ENCODE results near the gene FOXP1. TPM values are rescaled to one million over a fixed set of nuclear protein-coding genes. Genes with fewer than 3 reads are reported as not detected.

Gene FOXP1
- total and polyA plus RNA-seq, 2 of the 13 experiments (the other 11 are each of a cell fraction or from before 2014, with no cell fraction given), result 40.4 to 59.0 TPM

DNA sequence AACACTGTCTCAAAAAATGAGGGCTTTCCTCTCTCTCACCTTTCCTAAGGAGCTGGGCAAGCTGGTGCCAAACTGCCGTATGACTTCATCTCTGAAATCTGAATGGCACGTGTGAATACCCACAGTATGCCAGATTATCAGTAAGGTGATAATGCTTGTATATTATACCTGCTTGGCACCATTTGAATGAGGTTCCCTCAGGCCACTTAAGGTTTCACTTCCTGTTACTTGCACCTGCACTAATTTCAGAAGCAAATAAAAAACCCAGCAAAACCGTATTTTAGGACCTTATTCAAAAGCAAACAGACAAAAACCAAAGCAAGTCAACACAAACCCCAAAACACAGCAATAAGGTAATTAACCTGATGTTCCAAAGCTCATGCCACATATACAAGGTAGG, 19.7 kb downstream of the FOXP1 start:
- BruUV-seq (replicated peaks), result no TSS peak
- TF ChIP-seq MATR3 (CRISPR knock-in tag; IDR thresholded peaks at IDR 0.05), result no peak
- TF ChIP-seq SKI (IDR thresholded peaks at IDR 0.05; ENCODE audit: partially characterized antibody), result no peak
- FAIRE-seq (no peak), DNase-seq (ENCODE audit: low spot score) (no peak), ATAC-seq (no peak)
- Histone ChIP-seq H3K27ac (ENCODE audit: extremely low read length, insufficient read depth, low read length) (no peak overlapping the region), H3K4me2 (ENCODE audit: low read depth, low read length) (no peak overlapping the region), H3K4me1 (ENCODE audit: insufficient read depth, low read length) (peaks cover 27% of the 10 kb centered on the region), H4K20me1 (ENCODE audit: insufficient read depth, low read length) (peaks cover 22% of the 10 kb centered on the region), H2AFZ (ENCODE audit: low read length) (no peak overlapping the region), H3K4me3 (replicated peaks in 1 of 3; ENCODE audit: insufficient read depth in 1 of 3, low read depth in 2 of 3, low read length in 3 of 3) (no peak overlapping the region), H3K9ac (ENCODE audit: insufficient read depth, low read depth, low read length) (no peak overlapping the region), H3K36me3 (replicated peaks in 1 of 2; ENCODE audit: control insufficient read depth in 1 of 2, insufficient read depth in 2 of 2, low read length in 2 of 2) (peaks cover 3 to 35% of the 10 kb centered on the region in 2 experiments), H3K27me3 (ENCODE audit: control insufficient read depth in 1 of 2, insufficient read depth in 2 of 2, low read length in 2 of 2) (no peaks in the 10 kb centered on the region), H3K9me3 (ENCODE audit: low read length) (no peaks in the 10 kb centered on the region), H3K79me2 (ENCODE audit: insufficient read depth, low read length) (peaks cover 70% of the 10 kb centered on the region)
- in situ Hi-C loops (cut with HindIII; ENCODE audit: extremely low pct_ligation_motif_present, low pct_unique_long_range_greater_than_20kb), result no loop called here
- POLR2A ChIA-PET, result no interaction called here
- intact Hi-C loops (cut with micrococcal nuclease; ENCODE audit: unreplicated experiment), result no loop called here
- CTCF ChIA-PET (ENCODE audit: low intra/inter-chr PET ratio, low total read pairs), result no interaction called here
- WGBS (ENCODE audit: low lambda C conversion rate), result 93% methylated on average over 3 of the region's 3 CpGs

DNA sequence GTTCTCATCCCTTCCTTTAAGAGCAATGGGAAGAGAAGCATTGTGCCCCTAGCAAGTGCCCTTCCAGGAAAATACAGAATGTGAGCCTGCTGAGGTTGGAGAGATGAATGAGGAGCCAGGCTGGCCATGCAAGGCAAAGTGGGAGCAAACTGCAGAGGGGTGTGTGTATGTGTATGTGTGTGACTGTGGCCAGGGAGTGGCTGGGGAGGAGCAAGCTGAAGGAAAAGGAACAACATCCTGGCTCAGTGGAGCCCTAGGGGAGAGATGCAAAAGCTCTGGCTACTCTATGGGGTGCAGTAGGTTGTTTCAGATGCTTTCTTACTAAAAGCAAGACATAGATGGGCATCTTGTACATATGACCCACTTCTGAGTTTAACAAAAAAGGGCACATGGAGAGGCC, 20.6 kb downstream of the FOXP1 start:
- H3K4me3 ChIP-seq (replicated peaks in 1 of 3; ENCODE audit: insufficient read depth in 1 of 3, low read depth in 2 of 3, low read length in 3 of 3), result no peak overlapping the region
- no peak for DNase-seq (ENCODE audit: low spot score)

More for the DNA sequence above, 20.6 kb downstream of the FOXP1 start:
- Histone ChIP-seq H3K36me3 (replicated peaks in 1 of 2; ENCODE audit: control insufficient read depth in 1 of 2, insufficient read depth in 2 of 2, low read length in 2 of 2) (peaks cover 3 to 31% of the 10 kb centered on the region in 2 experiments), H3K79me2 (ENCODE audit: insufficient read depth, low read length) (peaks cover 68% of the 10 kb centered on the region), H3K9ac (ENCODE audit: insufficient read depth, low read depth, low read length) (no peak overlapping the region), H3K27ac (ENCODE audit: extremely low read length, insufficient read depth, low read length) (no peak overlapping the region), H4K20me1 (ENCODE audit: insufficient read depth, low read length) (peaks cover 22% of the 10 kb centered on the region), H3K9me3 (ENCODE audit: low read length) (no peaks in the 10 kb centered on the region), H3K27me3 (ENCODE audit: control insufficient read depth in 1 of 2, insufficient read depth in 2 of 2, low read length in 2 of 2) (no peaks in the 10 kb centered on the region), H2AFZ (ENCODE audit: low read length) (no peak overlapping the region), H3K4me1 (ENCODE audit: insufficient read depth, low read length) (peaks cover 24% of the 10 kb centered on the region), H3K4me2 (ENCODE audit: low read depth, low read length) (no peak overlapping the region)
- BruUV-seq (replicated peaks), result no TSS peak
- ChIA-PET POLR2A (no interaction called here), CTCF (ENCODE audit: low intra/inter-chr PET ratio, low total read pairs) (no interaction called here)
- no peak for FAIRE-seq
- TF ChIP-seq NFYC (CRISPR knock-in tag; IDR thresholded peaks at IDR 0.05) (no peak), KLF15 (CRISPR knock-in tag; IDR thresholded peaks at IDR 0.05; ENCODE audit: borderline replicate concordance) (no peak), ZNF484 (CRISPR knock-in tag; IDR thresholded peaks at IDR 0.05; ENCODE audit: borderline replicate concordance, low read depth) (no peak), CBFB (CRISPR knock-in tag; IDR thresholded peaks at IDR 0.05) (no peak), KLF12 (CRISPR knock-in tag; IDR thresholded peaks at IDR 0.05; ENCODE audit: borderline replicate concordance) (no peak), SOX13 (IDR thresholded peaks at IDR 0.05) (no peak), SOX13 (CRISPR knock-in tag; conservative IDR thresholded peaks at IDR 0.05 in 1 of 2, IDR thresholded peaks at IDR 0.05 in 1 of 2) (no peak), DMAP1 (CRISPR knock-in tag; IDR thresholded peaks at IDR 0.05) (no peak)
- TF ChIP-seq, protein P1, sequence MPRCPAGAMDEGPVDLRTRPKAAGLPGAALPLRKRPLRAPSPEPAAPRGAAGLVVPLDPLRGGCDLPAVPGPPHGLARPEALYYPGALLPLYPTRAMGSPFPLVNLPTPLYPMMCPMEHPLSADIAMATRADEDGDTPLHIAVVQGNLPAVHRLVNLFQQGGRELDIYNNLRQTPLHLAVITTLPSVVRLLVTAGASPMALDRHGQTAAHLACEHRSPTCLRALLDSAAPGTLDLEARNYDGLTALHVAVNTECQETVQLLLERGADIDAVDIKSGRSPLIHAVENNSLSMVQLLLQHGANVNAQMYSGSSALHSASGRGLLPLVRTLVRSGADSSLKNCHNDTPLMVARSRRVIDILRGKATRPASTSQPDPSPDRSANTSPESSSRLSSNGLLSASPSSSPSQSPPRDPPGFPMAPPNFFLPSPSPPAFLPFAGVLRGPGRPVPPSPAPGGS (CRISPR knock-in tag; IDR thresholded peaks at IDR 0.05), result no peak
- TF ChIP-seq, protein P2, sequence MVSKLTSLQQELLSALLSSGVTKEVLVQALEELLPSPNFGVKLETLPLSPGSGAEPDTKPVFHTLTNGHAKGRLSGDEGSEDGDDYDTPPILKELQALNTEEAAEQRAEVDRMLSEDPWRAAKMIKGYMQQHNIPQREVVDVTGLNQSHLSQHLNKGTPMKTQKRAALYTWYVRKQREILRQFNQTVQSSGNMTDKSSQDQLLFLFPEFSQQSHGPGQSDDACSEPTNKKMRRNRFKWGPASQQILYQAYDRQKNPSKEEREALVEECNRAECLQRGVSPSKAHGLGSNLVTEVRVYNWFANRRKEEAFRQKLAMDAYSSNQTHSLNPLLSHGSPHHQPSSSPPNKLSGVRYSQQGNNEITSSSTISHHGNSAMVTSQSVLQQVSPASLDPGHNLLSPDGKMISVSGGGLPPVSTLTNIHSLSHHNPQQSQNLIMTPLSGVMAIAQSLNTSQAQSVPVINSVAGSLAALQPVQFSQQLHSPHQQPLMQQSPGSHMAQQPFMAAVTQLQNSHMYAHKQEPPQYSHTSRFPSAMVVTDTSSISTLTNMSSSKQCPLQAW (CRISPR knock-in tag; IDR thresholded peaks at IDR 0.05), result no peak
- TF ChIP-seq, protein P3, sequence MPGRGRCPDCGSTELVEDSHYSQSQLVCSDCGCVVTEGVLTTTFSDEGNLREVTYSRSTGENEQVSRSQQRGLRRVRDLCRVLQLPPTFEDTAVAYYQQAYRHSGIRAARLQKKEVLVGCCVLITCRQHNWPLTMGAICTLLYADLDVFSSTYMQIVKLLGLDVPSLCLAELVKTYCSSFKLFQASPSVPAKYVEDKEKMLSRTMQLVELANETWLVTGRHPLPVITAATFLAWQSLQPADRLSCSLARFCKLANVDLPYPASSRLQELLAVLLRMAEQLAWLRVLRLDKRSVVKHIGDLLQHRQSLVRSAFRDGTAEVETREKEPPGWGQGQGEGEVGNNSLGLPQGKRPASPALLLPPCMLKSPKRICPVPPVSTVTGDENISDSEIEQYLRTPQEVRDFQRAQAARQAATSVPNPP (CRISPR knock-in tag; IDR thresholded peaks at IDR 0.05), result no peak
- ATAC-seq, result no peak
- intact Hi-C loops (cut with micrococcal nuclease; ENCODE audit: unreplicated experiment) (no loop called here), in situ Hi-C loops (cut with HindIII; ENCODE audit: extremely low pct_ligation_motif_present, low pct_unique_long_range_greater_than_20kb) (no loop called here)
